ENCODE measurements around the gene LRP11.

LRP11 gene

GRCh38 chr6:149777624-149778023 is 86.5 kb downstream of the LRP11 start:
- no peak for DNase-seq

- DNase-seq, result no peak
These were observed 92.2 kb downstream of the LRP11 start for GRCh38 chr6:149771925-149772324.

- DNase-seq, result no peak
These were observed 93.0 kb downstream of the LRP11 start for GRCh38 chr6:149771185-149771584.

- no peak for DNase-seq
These were observed 94.5 kb downstream of the LRP11 start for GRCh38 chr6:149769676-149770075.
